ENCODE measurements around the gene ARHGAP10. TPM values are rescaled to one million over a fixed set of nuclear protein-coding genes. Genes with fewer than 3 reads are reported as not detected.

The ARHGAP10 gene
- total RNA-seq, 1 experiment from 2014 or later = 6.1 TPM

GRCh38 chr4:148089624-148090023, 357.7 kb downstream of the ARHGAP10 start:
- Mint-ChIP-seq H3K27ac (ENCODE audit: unreplicated experiment) (no peak overlapping the region), H3K4me3 (ENCODE audit: low read depth, unreplicated experiment) (no peak overlapping the region), H3K9me3 (ENCODE audit: low read depth, unreplicated experiment) (peaks cover 6% of the 10 kb centered on the region), H3K27me3 (ENCODE audit: unreplicated experiment) (no peaks in the 10 kb centered on the region), H3K36me3 (ENCODE audit: insufficient read depth, unreplicated experiment) (no peaks in the 10 kb centered on the region), H3K4me1 (ENCODE audit: low read depth, unreplicated experiment) (no peaks in the 10 kb centered on the region)
- no TSS peak for BruUV-seq (replicated peaks)
- intact Hi-C loops (cut with micrococcal nuclease; ENCODE audit: unreplicated experiment) = no loop called here
- no peak for DNase-seq
- CTCF ChIA-PET = no interaction called here
- TF ChIP-seq CTCF (IDR thresholded peaks at IDR 0.05; ENCODE audit: unreplicated experiment) = no peak

- no peaks in the 10 kb centered on the region for H3K36me3 Mint-ChIP-seq (ENCODE audit: insufficient read depth, unreplicated experiment)
- no peak overlapping the region for H3K4me3 Mint-ChIP-seq (ENCODE audit: low read depth, unreplicated experiment)
- H3K4me1 Mint-ChIP-seq (ENCODE audit: low read depth, unreplicated experiment) = no peaks in the 10 kb centered on the region
- no peaks in the 10 kb centered on the region for H3K27me3 Mint-ChIP-seq (ENCODE audit: unreplicated experiment)
- TF ChIP-seq CTCF (IDR thresholded peaks at IDR 0.05; ENCODE audit: unreplicated experiment) = no peak
- BruUV-seq (replicated peaks) = no TSS peak
- intact Hi-C loops (cut with micrococcal nuclease; ENCODE audit: unreplicated experiment) = no loop called here
- DNase-seq = no peak
- CTCF ChIA-PET = no interaction called here
- H3K27ac Mint-ChIP-seq (ENCODE audit: unreplicated experiment) = no peak overlapping the region
- H3K9me3 Mint-ChIP-seq (ENCODE audit: low read depth, unreplicated experiment) = peaks cover 5% of the 10 kb centered on the region
These were observed 358.1 kb downstream of the ARHGAP10 start for GRCh38 chr4:148090029-148090428.

GRCh38 chr4:148090503-148091476, 358.9 kb downstream of the ARHGAP10 start:
- intact Hi-C loops (cut with micrococcal nuclease; ENCODE audit: unreplicated experiment) = no loop called here
- no TSS peak for BruUV-seq (replicated peaks)
- CTCF ChIA-PET = no interaction called here

GRCh38 chr4:148091896-148092295, 360.0 kb downstream of the ARHGAP10 start:
- CTCF ChIA-PET = no interaction called here
- intact Hi-C loops (cut with micrococcal nuclease; ENCODE audit: unreplicated experiment) = no loop called here
- no peaks in the 10 kb centered on the region for H3K27me3 Mint-ChIP-seq (ENCODE audit: unreplicated experiment)
- H3K4me3 Mint-ChIP-seq (ENCODE audit: low read depth, unreplicated experiment) = no peak overlapping the region
- TF ChIP-seq CTCF (IDR thresholded peaks at IDR 0.05; ENCODE audit: unreplicated experiment) = no peak
- H3K36me3 Mint-ChIP-seq (ENCODE audit: insufficient read depth, unreplicated experiment) = no peaks in the 10 kb centered on the region
- H3K27ac Mint-ChIP-seq (ENCODE audit: unreplicated experiment) = no peak overlapping the region
- no peaks in the 10 kb centered on the region for H3K4me1 Mint-ChIP-seq (ENCODE audit: low read depth, unreplicated experiment)
- H3K9me3 Mint-ChIP-seq (ENCODE audit: low read depth, unreplicated experiment) = no peaks in the 10 kb centered on the region
- BruUV-seq (replicated peaks) = no TSS peak
- DNase-seq = no peak

More at GRCh38 chr4:148090503-148091476, 358.9 kb downstream of the ARHGAP10 start:
- H3K27ac Mint-ChIP-seq (ENCODE audit: unreplicated experiment) = no peak overlapping the region
- no peaks in the 10 kb centered on the region for H3K9me3 Mint-ChIP-seq (ENCODE audit: low read depth, unreplicated experiment)
- no peak for TF ChIP-seq CTCF (IDR thresholded peaks at IDR 0.05; ENCODE audit: unreplicated experiment)
- no peaks in the 10 kb centered on the region for H3K27me3 Mint-ChIP-seq (ENCODE audit: unreplicated experiment)
- H3K4me3 Mint-ChIP-seq (ENCODE audit: low read depth, unreplicated experiment) = no peak overlapping the region
- H3K36me3 Mint-ChIP-seq (ENCODE audit: insufficient read depth, unreplicated experiment) = no peaks in the 10 kb centered on the region
- DNase-seq = no peak
- H3K4me1 Mint-ChIP-seq (ENCODE audit: low read depth, unreplicated experiment) = no peaks in the 10 kb centered on the region

All from Calu3 (cell line).